Measurements from ENCODE around the gene TEX19. TPM values are rescaled to one million over a fixed set of nuclear protein-coding genes. Genes with fewer than 3 reads are reported as not detected.

Gene TEX19
- total RNA-seq, 2 experiments from 2014 or later, result 0.10 TPM; not detected in 1

GRCh38 chr17:82317394-82318168, 41.5 kb upstream of the TEX19 start, which contains the start of gene CD7:
TSS of gene CD7 (minus strand) at chr17:82317608. CDS start at chr17:82317495, 113 bp downstream.
- Mint-ChIP-seq H3K4me3 (no peak within 1 kb of the TSS), H3K9me3 (no peaks in the 10 kb centered on the region), H3K4me1 (peaks cover 28% of the 10 kb centered on the region), H3K27me3 (no peaks in the 10 kb centered on the region), H3K36me3 (ENCODE audit: low read depth) (peaks cover 19% of the 10 kb centered on the region), H3K27ac (peak within 1 kb of the TSS; percentile 87)
- ChIA-PET CTCF (interaction anchor here (0.7 to 2.6 kb wide), 6 partner anchors 8 to 287 kb away, joined by 3 to 31 read pairs (median 4); no protein-coding TSS in a partner anchor), POLR2A (interaction anchor here (0.6 to 1.0 kb wide), 3 partner anchors 15 to 100 kb away, joined by 3 read pairs; no protein-coding TSS in a partner anchor)
- peak; percentile 77 for DNase-seq

GRCh38 chr17:82318169-82318498, 40.9 kb upstream of the TEX19 start:
- Mint-ChIP-seq H3K27ac (no peak overlapping the region), H3K9me3 (no peaks in the 10 kb centered on the region), H3K4me1 (peaks cover 28% of the 10 kb centered on the region), H3K36me3 (ENCODE audit: low read depth) (peaks cover 19% of the 10 kb centered on the region), H3K27me3 (no peaks in the 10 kb centered on the region), H3K4me3 (no peak overlapping the region)
- POLR2A ChIA-PET, result no interaction called here
- DNase-seq, result no peak
- CTCF ChIA-PET, result interaction anchor here (1.1 to 2.6 kb wide), 4 partner anchors 8 to 288 kb away, joined by 4 to 31 read pairs (median 6); no protein-coding TSS in a partner anchor

GRCh38 chr17:82318772-82319606, 40.1 kb upstream of the TEX19 start:
- H3K4me1 Mint-ChIP-seq, result peaks cover 26% of the 10 kb centered on the region
- H3K27me3 Mint-ChIP-seq, result no peaks in the 10 kb centered on the region
- CTCF ChIA-PET, result no interaction called here
- no peaks in the 10 kb centered on the region for H3K9me3 Mint-ChIP-seq
- no peak overlapping the region for H3K4me3 Mint-ChIP-seq
- POLR2A ChIA-PET, result no interaction called here
- no peak overlapping the region for H3K27ac Mint-ChIP-seq
- peaks cover 16% of the 10 kb centered on the region for H3K36me3 Mint-ChIP-seq (ENCODE audit: low read depth)
- DNase-seq, result no peak

GRCh38 chr17:82319619-82320062, 39.4 kb upstream of the TEX19 start:
- peaks cover 12% of the 10 kb centered on the region for H3K36me3 Mint-ChIP-seq (ENCODE audit: low read depth)
- H3K4me1 Mint-ChIP-seq, result peaks cover 27% of the 10 kb centered on the region
- no peak overlapping the region for H3K4me3 Mint-ChIP-seq
- no peak for DNase-seq
- no peaks in the 10 kb centered on the region for H3K9me3 Mint-ChIP-seq
- H3K27ac Mint-ChIP-seq, result no peak overlapping the region
- H3K27me3 Mint-ChIP-seq, result no peaks in the 10 kb centered on the region
- CTCF ChIA-PET, result no interaction called here
- POLR2A ChIA-PET, result no interaction called here

GRCh38 chr17:82320140-82320840, 38.8 kb upstream of the TEX19 start:
- H3K4me3 Mint-ChIP-seq, result no peak overlapping the region
- no peaks in the 10 kb centered on the region for H3K9me3 Mint-ChIP-seq
- POLR2A ChIA-PET, result interaction anchor here (1.0 kb wide), 1 partner anchor 19 kb away, joined by 3 read pairs; no protein-coding TSS in a partner anchor
- H3K27me3 Mint-ChIP-seq, result no peaks in the 10 kb centered on the region
- peaks cover 10% of the 10 kb centered on the region for H3K36me3 Mint-ChIP-seq (ENCODE audit: low read depth)
- CTCF ChIA-PET, result interaction anchor here (0.7 to 6.7 kb wide), 10 partner anchors 10 to 82 kb away, joined by 3 to 58 read pairs (median 3); no protein-coding TSS in a partner anchor
- peaks cover 29% of the 10 kb centered on the region for H3K4me1 Mint-ChIP-seq
- H3K27ac Mint-ChIP-seq, result peak overlapping the region; percentile 9
- DNase-seq, result no peak

- H3K4me3 Mint-ChIP-seq, result peak overlapping the region; percentile 69
- peak overlapping the region; percentile 80 for H3K27ac Mint-ChIP-seq
- peak; percentile 76 for DNase-seq
- no peaks in the 10 kb centered on the region for H3K9me3 Mint-ChIP-seq
- ChIA-PET POLR2A (interaction anchor here (1.0 kb wide), 1 partner anchor 20 kb away, joined by 3 read pairs; no protein-coding TSS in a partner anchor), CTCF (interaction anchor here (0.7 to 6.7 kb wide), 16 partner anchors 9 to 151 kb away, joined by 3 to 58 read pairs (median 3); no protein-coding TSS in a partner anchor)
- peaks cover 2% of the 10 kb centered on the region for H3K36me3 Mint-ChIP-seq (ENCODE audit: low read depth)
- peaks cover 22% of the 10 kb centered on the region for H3K4me1 Mint-ChIP-seq
- no peaks in the 10 kb centered on the region for H3K27me3 Mint-ChIP-seq
Measured at GRCh38 chr17:82320956-82321927, 37.8 kb upstream of the TEX19 start.

- Mint-ChIP-seq H3K9me3 (no peaks in the 10 kb centered on the region), H3K36me3 (ENCODE audit: low read depth) (no peaks in the 10 kb centered on the region), H3K27me3 (no peaks in the 10 kb centered on the region), H3K4me1 (peaks cover 22% of the 10 kb centered on the region), H3K27ac (peak overlapping the region; percentile 64), H3K4me3 (peak overlapping the region; percentile 34)
- POLR2A ChIA-PET, result no interaction called here
- CTCF ChIA-PET, result interaction anchor here (0.7 to 6.7 kb wide), 9 partner anchors 11 to 152 kb away, joined by 3 to 58 read pairs (median 3); no protein-coding TSS in a partner anchor
- DNase-seq, result no peak
Measured at GRCh38 chr17:82321947-82322466, 37.0 kb upstream of the TEX19 start.

GRCh38 chr17:82322526-82323453, 36.3 kb upstream of the TEX19 start:
- Mint-ChIP-seq H3K27me3 (no peaks in the 10 kb centered on the region), H3K4me1 (peaks cover 22% of the 10 kb centered on the region), H3K36me3 (ENCODE audit: low read depth) (no peaks in the 10 kb centered on the region), H3K9me3 (no peaks in the 10 kb centered on the region), H3K4me3 (no peak overlapping the region), H3K27ac (no peak overlapping the region)
- DNase-seq, result no peak
- POLR2A ChIA-PET, result no interaction called here
- CTCF ChIA-PET, result interaction anchor here (1.0 to 6.7 kb wide), 5 partner anchors 10 to 39 kb away, joined by 3 to 58 read pairs (median 3); no protein-coding TSS in a partner anchor

GRCh38 chr17:82323514-82324234, 35.4 kb upstream of the TEX19 start:
- no peaks in the 10 kb centered on the region for H3K27me3 Mint-ChIP-seq
- H3K9me3 Mint-ChIP-seq, result no peaks in the 10 kb centered on the region
- peaks cover 22% of the 10 kb centered on the region for H3K4me1 Mint-ChIP-seq
- H3K4me3 Mint-ChIP-seq, result no peak overlapping the region
- DNase-seq, result no peak
- ChIA-PET POLR2A (no interaction called here), CTCF (interaction anchor here (0.8 to 6.7 kb wide), 2 partner anchors 22 to 89 kb away, joined by 3 to 58 read pairs; no protein-coding TSS in a partner anchor)
- H3K27ac Mint-ChIP-seq, result no peak overlapping the region
- H3K36me3 Mint-ChIP-seq (ENCODE audit: low read depth), result no peaks in the 10 kb centered on the region
